HG03108 (cell line): ENCODE measurements around the gene TBC1D23.
"Not testable (repeated sequence)": the region's sequence is repeated elsewhere in the genome, so short reads cannot be mapped to it uniquely, and the experiment has no call there.

Experiments used
- ATAC-seq: cut with Tn5 transposase; IDR thresholded peaks from one replicate; pipeline ENCODE4 v1.9.1; 2021; ENCODE audit warnings: moderate library complexity; ENCODE audit not compliant: unreplicated experiment

Gene TBC1D23

GRCh38 chr3:100289339-100289738 lies 28.5 kb downstream of the TBC1D23 start:
- ATAC-seq: no peak

GRCh38 chr3:100295089-100295488 lies 34.3 kb downstream of the TBC1D23 start:
- ATAC-seq: no peak

GRCh38 chr3:100297784-100298183 lies 37.0 kb downstream of the TBC1D23 start:
- no peak for ATAC-seq

- ATAC-seq: no peak
These were observed 38.2 kb downstream of the TBC1D23 start for GRCh38 chr3:100299016-100299415.

- no peak for ATAC-seq
These were observed 45.9 kb downstream of the TBC1D23 start for GRCh38 chr3:100306695-100307094.

- no peak for ATAC-seq
These were observed 49.7 kb downstream of the TBC1D23 start for GRCh38 chr3:100310355-100310965.

- ATAC-seq: no peak
These were observed 50.2 kb downstream of the TBC1D23 start for GRCh38 chr3:100311011-100311410.

GRCh38 chr3:100316641-100317069 lies 55.9 kb downstream of the TBC1D23 start:
- peak; percentile 65 for ATAC-seq

- ATAC-seq: peak; percentile 48
These were observed 57.1 kb downstream of the TBC1D23 start for GRCh38 chr3:100317912-100318311.

- ATAC-seq: no peak
These were observed 59.2 kb downstream of the TBC1D23 start for GRCh38 chr3:100319951-100320350.

- no peak for ATAC-seq
These were observed 63.3 kb downstream of the TBC1D23 start for GRCh38 chr3:100324044-100324443.

GRCh38 chr3:100325827-100326226 lies 65.0 kb downstream of the TBC1D23 start:
- ATAC-seq: no peak

- not testable (repeated sequence) for ATAC-seq
These were observed 66.6 kb downstream of the TBC1D23 start for GRCh38 chr3:100327377-100327776.

- ATAC-seq: no peak
These were observed 69.2 kb downstream of the TBC1D23 start for GRCh38 chr3:100329800-100330489.

- ATAC-seq: no peak
These were observed 69.9 kb downstream of the TBC1D23 start for GRCh38 chr3:100330651-100331050.

GRCh38 chr3:100331660-100332059 lies 70.9 kb downstream of the TBC1D23 start:
- ATAC-seq: no peak

GRCh38 chr3:100333051-100333450 lies 72.3 kb downstream of the TBC1D23 start:
- no peak for ATAC-seq

- peak; percentile 22 for ATAC-seq
These were observed 73.2 kb downstream of the TBC1D23 start for GRCh38 chr3:100333970-100334487.

- peak; percentile 97 for ATAC-seq
These were observed 73.9 kb downstream of the TBC1D23 start, which contains the start of gene NIT2 for GRCh38 chr3:100334488-100335351. Gene NIT2, plus strand, starts transcription at chr3:100334757. Its CDS starts 35 bp downstream, at chr3:100334792.

GRCh38 chr3:100335434-100335833 lies 74.6 kb downstream of the TBC1D23 start:
- ATAC-seq: no peak

- not testable (repeated sequence) for ATAC-seq
These were observed 75.4 kb downstream of the TBC1D23 start for GRCh38 chr3:100336229-100336628.
